ENCODE data around the gene CCDC188. TPM values are rescaled to one million over a fixed set of nuclear protein-coding genes. Genes with fewer than 3 reads are reported as not detected.

CCDC188 gene
- total and polyA plus RNA-seq, 2 donors (not counting 1 experiment from before 2014, with no cell fraction given): 0.33 to 0.59 TPM

GRCh38 chr22:20124083-20124787 lies 26.6 kb downstream of the CCDC188 start:
- no peaks in the 10 kb centered on the region for H3K27me3 ChIP-seq (ENCODE audit: control insufficient read depth, insufficient read depth, low read length)
- peaks cover under 1% of the 10 kb centered on the region for H3K4me1 ChIP-seq (ENCODE audit: control insufficient read depth, extremely low read depth, insufficient read depth, low read length)
- no peak for DNase-seq (ENCODE audit: low read depth in 2 of 2)
- TF ChIP-seq, protein P1, sequence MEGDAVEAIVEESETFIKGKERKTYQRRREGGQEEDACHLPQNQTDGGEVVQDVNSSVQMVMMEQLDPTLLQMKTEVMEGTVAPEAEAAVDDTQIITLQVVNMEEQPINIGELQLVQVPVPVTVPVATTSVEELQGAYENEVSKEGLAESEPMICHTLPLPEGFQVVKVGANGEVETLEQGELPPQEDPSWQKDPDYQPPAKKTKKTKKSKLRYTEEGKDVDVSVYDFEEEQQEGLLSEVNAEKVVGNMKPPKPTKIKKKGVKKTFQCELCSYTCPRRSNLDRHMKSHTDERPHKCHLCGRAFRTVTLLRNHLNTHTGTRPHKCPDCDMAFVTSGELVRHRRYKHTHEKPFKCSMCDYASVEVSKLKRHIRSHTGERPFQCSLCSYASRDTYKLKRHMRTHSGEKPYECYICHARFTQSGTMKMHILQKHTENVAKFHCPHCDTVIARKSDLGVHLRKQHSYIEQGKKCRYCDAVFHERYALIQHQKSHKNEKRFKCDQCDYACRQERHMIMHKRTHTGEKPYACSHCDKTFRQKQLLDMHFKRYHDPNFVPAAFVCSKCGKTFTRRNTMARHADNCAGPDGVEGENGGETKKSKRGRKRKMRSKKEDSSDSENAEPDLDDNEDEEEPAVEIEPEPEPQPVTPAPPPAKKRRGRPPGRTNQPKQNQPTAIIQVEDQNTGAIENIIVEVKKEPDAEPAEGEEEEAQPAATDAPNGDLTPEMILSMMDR (conservative IDR thresholded peaks at IDR 0.05 in 1 of 2, IDR thresholded peaks at IDR 0.05 in 1 of 2; ENCODE audit: low read depth in 1 of 2, low read length in 2 of 2): no peak
- TF ChIP-seq EZH2 (IDR thresholded peaks at IDR 0.05; ENCODE audit: low read length, missing control alignments): no peak
- H3K9ac ChIP-seq (ENCODE audit: insufficient read depth, low read length): no peak overlapping the region
- H3K79me2 ChIP-seq (ENCODE audit: control insufficient read depth, insufficient read depth, low read length): peaks cover 42% of the 10 kb centered on the region
- H3K4me3 ChIP-seq (replicated peaks in 1 of 4; ENCODE audit: control extremely low read depth in 1 of 4, insufficient read depth in 1 of 4, low read depth in 3 of 4, low read length in 4 of 4): no peak overlapping the region
- no peak overlapping the region for H3K27ac ChIP-seq (ENCODE audit: insufficient read depth, low read length)
- no peak overlapping the region for H2AFZ ChIP-seq (ENCODE audit: low read length)
- no peak overlapping the region for H3K4me2 ChIP-seq (ENCODE audit: extremely low read depth, insufficient read depth, low read length)
- H3K9me3 ChIP-seq (ENCODE audit: control insufficient read depth, insufficient read depth, low read depth, low read length): no peaks in the 10 kb centered on the region
- peaks cover 33% of the 10 kb centered on the region for H3K36me3 ChIP-seq (ENCODE audit: control insufficient read depth, insufficient read depth, low read length)
- no peaks in the 10 kb centered on the region for H4K20me1 ChIP-seq (ENCODE audit: control insufficient read depth, extremely low read depth, insufficient read depth, low read length)

DNA sequence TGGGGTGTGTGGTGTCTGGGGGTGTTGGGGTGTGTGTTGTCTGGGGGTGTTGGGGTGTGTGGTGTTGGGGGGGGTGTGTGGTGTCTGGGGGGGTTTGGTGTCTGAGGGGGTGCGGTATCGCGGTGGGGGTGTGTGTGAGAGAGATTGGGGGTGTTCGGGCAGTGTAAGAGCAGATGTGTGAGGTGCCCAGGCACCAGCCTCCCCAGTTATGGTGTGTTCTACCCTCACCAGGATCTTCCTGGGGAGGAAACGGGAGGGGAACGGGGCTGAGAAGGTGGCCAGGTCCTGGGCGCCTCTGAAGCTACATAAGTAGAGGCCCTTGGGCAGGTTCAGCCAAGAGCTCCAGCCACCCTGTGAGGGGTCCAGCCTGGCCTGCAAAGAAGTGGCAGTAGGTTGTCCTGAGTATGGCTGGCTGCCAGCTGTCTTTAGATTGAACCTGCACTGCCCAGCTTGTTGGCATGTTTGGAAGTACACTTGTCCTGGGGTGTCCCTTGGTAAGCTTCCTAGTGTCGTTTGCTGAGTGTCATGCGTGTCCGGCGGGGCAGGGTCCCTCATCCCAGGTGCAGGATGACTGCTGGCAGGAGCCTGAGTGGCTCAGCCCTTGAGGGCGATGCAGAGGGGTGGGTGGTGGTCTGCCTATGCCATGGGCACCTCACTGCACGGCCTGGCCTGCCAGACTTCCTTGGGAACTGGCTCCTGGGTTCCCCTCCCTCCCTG lies 27.3 kb downstream of the CCDC188 start:
- Histone ChIP-seq H3K9ac (ENCODE audit: insufficient read depth, low read length) (no peak overlapping the region), H3K27me3 (ENCODE audit: control insufficient read depth, insufficient read depth, low read length) (no peaks in the 10 kb centered on the region), H2AFZ (ENCODE audit: low read length) (no peak overlapping the region), H3K79me2 (ENCODE audit: control insufficient read depth, insufficient read depth, low read length) (peaks cover 49% of the 10 kb centered on the region), H3K4me1 (ENCODE audit: control insufficient read depth, extremely low read depth, insufficient read depth, low read length) (peaks cover 6% of the 10 kb centered on the region), H3K4me3 (replicated peaks in 1 of 4; ENCODE audit: control extremely low read depth in 1 of 4, insufficient read depth in 1 of 4, low read depth in 3 of 4, low read length in 4 of 4) (no peak overlapping the region), H4K20me1 (ENCODE audit: control insufficient read depth, extremely low read depth, insufficient read depth, low read length) (no peaks in the 10 kb centered on the region), H3K27ac (ENCODE audit: insufficient read depth, low read length) (no peak overlapping the region), H3K36me3 (ENCODE audit: control insufficient read depth, insufficient read depth, low read length) (peaks cover 35% of the 10 kb centered on the region), H3K9me3 (ENCODE audit: control insufficient read depth, insufficient read depth, low read depth, low read length) (no peaks in the 10 kb centered on the region), H3K4me2 (ENCODE audit: extremely low read depth, insufficient read depth, low read length) (no peak overlapping the region)
- no peak for TF ChIP-seq EZH2 (IDR thresholded peaks at IDR 0.05; ENCODE audit: low read length, missing control alignments)
- TF ChIP-seq, protein P1 (conservative IDR thresholded peaks at IDR 0.05 in 1 of 2, IDR thresholded peaks at IDR 0.05 in 1 of 2; ENCODE audit: low read depth in 1 of 2, low read length in 2 of 2): no peak
- no peak for DNase-seq (ENCODE audit: low read depth in 2 of 2)

DNA sequence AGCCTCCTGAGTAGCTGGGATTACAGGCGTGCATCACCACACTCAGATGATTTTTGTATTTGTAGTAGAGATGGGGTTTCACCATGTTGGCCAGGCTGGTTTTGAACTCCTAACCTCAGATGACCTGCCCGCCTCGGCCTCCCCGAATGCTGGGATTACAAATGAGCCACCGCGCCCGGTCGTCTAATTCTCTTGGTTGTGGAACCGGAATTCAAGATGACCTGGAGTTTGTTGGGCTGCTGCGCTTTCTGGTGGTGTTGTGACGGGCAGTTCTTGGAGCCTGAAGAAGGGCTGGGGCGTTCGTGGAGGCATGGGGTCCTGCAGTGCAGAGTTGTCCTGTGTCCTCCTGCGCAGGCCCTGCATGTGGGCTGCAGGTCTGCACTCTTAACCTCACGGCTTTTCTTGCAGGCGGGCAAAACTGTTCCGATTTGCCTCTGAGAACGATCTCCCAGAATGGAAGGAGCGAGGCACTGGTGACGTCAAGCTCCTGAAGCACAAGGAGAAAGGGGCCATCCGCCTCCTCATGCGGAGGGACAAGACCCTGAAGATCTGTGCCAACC lies 28.9 kb downstream of the CCDC188 start:
- Histone ChIP-seq H3K9ac (ENCODE audit: insufficient read depth, low read length) (no peak overlapping the region), H3K79me2 (ENCODE audit: control insufficient read depth, insufficient read depth, low read length) (peaks cover 59% of the 10 kb centered on the region), H4K20me1 (ENCODE audit: control insufficient read depth, extremely low read depth, insufficient read depth, low read length) (no peaks in the 10 kb centered on the region), H3K4me3 (replicated peaks in 1 of 4; ENCODE audit: control extremely low read depth in 1 of 4, insufficient read depth in 1 of 4, low read depth in 3 of 4, low read length in 4 of 4) (no peak overlapping the region), H2AFZ (ENCODE audit: low read length) (no peak overlapping the region), H3K27ac (ENCODE audit: insufficient read depth, low read length) (no peak overlapping the region), H3K9me3 (ENCODE audit: control insufficient read depth, insufficient read depth, low read depth, low read length) (no peaks in the 10 kb centered on the region), H3K4me1 (ENCODE audit: control insufficient read depth, extremely low read depth, insufficient read depth, low read length) (peaks cover 6% of the 10 kb centered on the region), H3K4me2 (ENCODE audit: extremely low read depth, insufficient read depth, low read length) (no peak overlapping the region), H3K27me3 (ENCODE audit: control insufficient read depth, insufficient read depth, low read length) (no peaks in the 10 kb centered on the region), H3K36me3 (ENCODE audit: control insufficient read depth, insufficient read depth, low read length) (peaks cover 31% of the 10 kb centered on the region)
- no peak for TF ChIP-seq EZH2 (IDR thresholded peaks at IDR 0.05; ENCODE audit: low read length, missing control alignments)
- TF ChIP-seq, protein P1 (conservative IDR thresholded peaks at IDR 0.05 in 1 of 2, IDR thresholded peaks at IDR 0.05 in 1 of 2; ENCODE audit: low read depth in 1 of 2, low read length in 2 of 2): no peak
- DNase-seq (ENCODE audit: low read depth in 2 of 2): no peak

Measured in fibroblast of lung (primary cell).